Activated naive CD4-positive, alpha-beta T cell treated with anti-CD3 and anti-CD28 coated beads, Interleukin-2, amount 50 U/mL, for 72 hours (primary cell): ENCODE results near the gene POLE. TPM values are rescaled to one million over a fixed set of nuclear protein-coding genes. Genes with fewer than 3 reads are reported as not detected.
"Not testable (repeated sequence)": the region's sequence is repeated elsewhere in the genome, so short reads cannot be mapped to it uniquely, and the experiment has no call there.

Experiments used
- ATAC-seq, 2 donors: fragments of 150-1000 bp; cut with Tn5 transposase; 2 replicates each; pipeline ENCODE4 v1.10.0; 2021; ENCODE audit warnings: mild to moderate bottlenecking in 2 of 2, moderate library complexity in 2 of 2
- DNase-seq, 2 donors: peaks; one replicate each; pipeline ENCODE4 v3.0.0; 2021 to 2022; ENCODE audit warnings: low spot score in 2 of 2
- H3K27ac Mint-ChIP-seq, 2 donors: one replicate each; pipeline ENCODE4 v1.8.0; 2022; ENCODE audit warnings: mild to moderate bottlenecking in 2 of 2, mixed read lengths in 2 of 2
- H3K36me3 Mint-ChIP-seq, 2 donors: one replicate each; pipeline ENCODE4 v1.8.0; 2022; ENCODE audit warnings: mixed read lengths in 2 of 2
- H3K9me3 Mint-ChIP-seq, 2 donors: one replicate each; pipeline ENCODE4 v1.8.0; 2022; ENCODE audit warnings: mixed read lengths in 2 of 2
- total RNA-seq, 2 donors: library from RNA; stranded (reverse); gene quantifications; one replicate each; pipeline ENCODE4 v1.2.3, GENCODE V29; 2022

Gene POLE
- total RNA-seq, 2 donors from 2014 or later = 164 to 177 TPM

DNA sequence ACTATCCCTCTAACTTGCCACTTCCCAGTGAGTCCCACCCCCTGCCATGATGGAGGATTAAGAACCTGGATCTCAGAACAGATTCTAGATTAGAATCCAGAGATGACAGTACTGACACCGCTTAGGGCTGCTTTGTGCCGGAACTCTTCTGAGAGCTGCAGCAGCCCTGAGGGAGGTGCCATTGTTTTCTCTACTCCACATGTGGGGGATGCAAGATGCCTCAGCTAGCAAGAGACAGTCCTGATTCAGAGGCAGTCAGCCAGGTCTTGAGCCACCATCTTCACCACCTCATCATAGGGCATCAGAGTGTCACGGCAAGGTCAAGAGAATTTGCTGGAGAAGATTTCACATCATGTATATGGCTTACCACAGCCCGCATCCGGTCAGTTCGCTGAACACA, 20.1 kb upstream of the POLE start:
- ATAC-seq = no peak
- H3K27ac Mint-ChIP-seq = peak overlapping the region in 1 of 2 donors; percentile 46

DNA sequence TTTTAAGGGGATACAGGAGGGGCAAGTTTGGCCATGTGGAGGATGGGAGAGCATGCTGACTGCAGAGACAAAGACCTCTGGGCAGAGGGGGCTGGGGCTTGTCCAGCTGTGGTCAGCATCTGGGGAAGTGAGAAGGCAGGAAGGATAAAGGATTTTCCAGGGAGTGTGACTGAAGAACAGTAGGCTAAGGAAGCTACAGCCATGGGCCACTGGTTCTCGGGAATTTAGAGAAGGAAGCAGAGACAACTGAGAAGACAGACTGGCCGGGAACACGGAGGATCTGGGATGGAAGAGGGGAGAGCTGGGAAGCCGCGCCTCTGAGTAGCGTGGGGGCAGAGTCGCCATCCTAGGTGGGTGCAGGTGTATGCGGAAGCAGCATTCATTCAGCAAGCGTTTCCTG, 16.5 kb upstream of the POLE start:
- ATAC-seq = no peak
- H3K9me3 Mint-ChIP-seq = peaks cover 5 to 6% of the 10 kb centered on the region in 2 donors

More for the DNA sequence above, 20.1 kb upstream of the POLE start:
- peaks cover 23 to 42% of the 10 kb centered on the region in 2 donors for H3K36me3 Mint-ChIP-seq
- no peak for DNase-seq
- H3K9me3 Mint-ChIP-seq = peaks cover 5 to 11% of the 10 kb centered on the region in 2 donors

DNA sequence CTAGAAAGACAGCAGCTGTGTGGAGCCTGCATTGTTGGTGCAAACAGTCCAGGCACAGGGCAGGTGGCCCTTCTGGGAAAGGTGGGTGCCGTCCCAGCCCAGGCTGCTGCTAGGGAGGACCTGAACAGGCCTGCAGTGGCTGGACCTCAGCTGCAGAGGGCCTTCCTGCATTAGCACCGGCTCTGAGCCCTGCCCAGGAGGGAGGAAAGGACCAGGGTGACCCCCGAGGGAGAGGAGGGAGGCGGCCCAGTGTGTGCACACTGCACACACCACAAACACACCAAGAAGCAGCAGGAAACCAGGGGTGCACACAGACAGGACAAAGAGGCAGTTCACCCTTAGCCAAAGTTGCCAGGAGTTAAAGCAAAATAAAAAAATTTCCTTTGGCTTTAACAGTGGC, 15.5 kb upstream of the POLE start:
- peak overlapping the region; percentile 9 to 50 for H3K27ac Mint-ChIP-seq
- ATAC-seq (no peak), DNase-seq (no peak)
- H3K36me3 Mint-ChIP-seq = peaks cover 26 to 31% of the 10 kb centered on the region in 2 donors
- peaks cover 5 to 6% of the 10 kb centered on the region in 2 donors for H3K9me3 Mint-ChIP-seq

More for the DNA sequence above, 16.5 kb upstream of the POLE start:
- DNase-seq = no peak
- H3K27ac Mint-ChIP-seq = peak overlapping the region; percentile 5 to 58
- H3K36me3 Mint-ChIP-seq = peaks cover 21 to 41% of the 10 kb centered on the region in 2 donors

DNA sequence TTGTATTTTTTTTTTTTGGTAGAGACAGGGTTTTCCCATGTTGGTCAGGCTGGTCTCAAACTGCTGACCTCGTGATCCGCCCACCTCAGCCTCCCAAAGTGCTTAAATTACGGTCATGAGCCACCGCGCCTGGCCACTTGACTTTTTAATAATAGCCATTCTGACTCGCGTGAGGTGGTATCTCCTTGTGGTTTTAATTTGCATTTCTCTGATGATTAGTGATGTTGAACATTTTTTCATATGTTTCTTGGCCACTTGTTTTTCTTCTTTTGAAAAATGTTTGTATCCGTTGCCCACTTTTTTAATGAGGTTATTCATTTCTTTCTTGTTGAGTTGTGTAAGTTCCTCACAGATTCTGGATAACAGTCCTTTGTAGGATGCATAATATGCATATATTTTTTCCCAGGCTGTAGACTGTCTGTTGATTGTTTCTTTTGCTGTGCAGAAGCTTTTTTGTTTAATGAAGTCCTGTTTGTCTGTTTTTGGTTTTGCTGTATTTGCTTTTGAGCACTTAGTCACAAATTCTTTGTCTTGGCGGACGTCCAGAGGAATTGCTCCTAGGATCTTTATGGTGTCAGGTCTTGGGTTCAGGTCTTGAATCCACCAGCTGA, 13.2 kb upstream of the POLE start:
- Mint-ChIP-seq H3K27ac (no peak overlapping the region), H3K9me3 (no peaks in the 10 kb centered on the region), H3K36me3 (peaks cover 24 to 30% of the 10 kb centered on the region in 2 donors)
- ATAC-seq (no peak), DNase-seq (no peak)

- Mint-ChIP-seq H3K27ac (no peak overlapping the region), H3K9me3 (no peaks in the 10 kb centered on the region)
- no peak for ATAC-seq
Measured at GRCh38 chr12:132698341-132698740, 11.2 kb upstream of the POLE start.

GRCh38 chr12:132695431-132695830, 8.3 kb upstream of the POLE start:
- ATAC-seq (no peak), DNase-seq (no peak)
- H3K9me3 Mint-ChIP-seq = no peaks in the 10 kb centered on the region
- H3K27ac Mint-ChIP-seq = no peak overlapping the region
- peaks cover 13 to 14% of the 10 kb centered on the region in 2 donors for H3K36me3 Mint-ChIP-seq

More at GRCh38 chr12:132698341-132698740, 11.2 kb upstream of the POLE start:
- no peak for DNase-seq
- H3K36me3 Mint-ChIP-seq = peaks cover 18% of the 10 kb centered on the region in 2 donors

DNA sequence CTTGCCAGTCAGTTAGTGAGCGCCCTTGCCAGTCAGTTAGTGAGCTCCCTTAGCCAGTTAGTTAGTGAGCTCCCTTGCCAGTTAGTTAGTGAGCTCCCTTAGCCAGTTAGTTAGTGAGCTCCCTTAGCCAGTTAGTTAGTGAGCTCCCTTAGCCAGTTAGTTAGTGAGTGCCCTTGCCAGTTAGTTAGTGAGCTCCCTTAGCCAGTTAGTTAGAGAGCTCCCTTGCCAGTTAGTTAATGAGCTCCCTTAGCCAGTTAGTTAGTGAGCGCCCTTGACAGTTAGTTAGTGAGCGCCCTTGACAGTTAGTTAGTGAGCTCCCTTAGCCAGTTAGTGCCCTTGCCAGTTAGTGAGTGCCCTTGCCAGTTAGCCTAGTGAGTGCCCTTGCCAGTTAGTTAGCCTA, 7.7 kb upstream of the POLE start:
- peaks cover 11 to 14% of the 10 kb centered on the region in 2 donors for H3K36me3 Mint-ChIP-seq
- ATAC-seq, DNase-seq, H3K27ac Mint-ChIP-seq, H3K9me3 Mint-ChIP-seq: not testable (repeated sequence)

DNA sequence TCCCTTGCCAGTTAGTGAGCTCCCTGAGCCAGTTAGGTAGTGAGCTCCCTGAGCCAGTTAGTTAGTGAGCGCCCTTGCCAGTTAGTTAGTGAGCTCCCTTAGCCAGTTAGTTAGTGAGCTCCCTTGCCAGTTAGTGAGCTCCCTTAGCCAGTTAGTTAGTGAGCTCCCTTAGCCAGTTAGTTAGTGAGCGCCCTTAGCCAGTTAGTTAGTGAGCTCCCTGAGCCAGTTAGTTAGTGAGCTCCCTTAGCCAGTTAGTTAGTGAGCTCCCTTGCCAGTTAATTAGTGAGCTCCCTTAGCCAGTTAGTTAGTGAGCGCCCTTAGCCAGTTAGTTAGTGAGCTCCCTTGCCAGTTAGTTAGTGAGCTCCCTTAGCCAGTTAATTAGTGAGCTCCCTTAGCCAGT, 4.9 kb upstream of the POLE start:
- not testable (repeated sequence) for H3K36me3 Mint-ChIP-seq, H3K27ac Mint-ChIP-seq, H3K9me3 Mint-ChIP-seq, ATAC-seq, DNase-seq

DNA sequence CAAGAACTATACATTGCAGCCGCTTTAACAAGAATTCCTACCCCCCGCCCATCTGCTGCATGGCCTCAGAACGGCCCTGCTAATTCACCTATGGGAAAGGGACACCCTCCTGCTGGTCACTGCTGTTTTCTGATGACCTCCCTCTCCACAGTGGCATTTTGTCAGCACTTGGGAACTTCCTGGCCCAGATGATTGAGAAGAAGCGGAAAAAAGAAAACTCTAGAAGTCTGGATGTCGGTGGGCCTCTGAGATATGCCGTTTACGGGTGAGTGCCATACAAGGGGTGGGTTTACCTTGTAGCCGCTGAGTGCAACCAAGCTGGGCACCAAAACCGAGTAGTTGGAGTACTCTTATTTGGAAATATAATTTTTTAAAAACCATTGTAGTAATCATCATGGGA, 3.0 kb upstream of the POLE start:
- ATAC-seq = no peak
- Mint-ChIP-seq H3K36me3 (peaks cover 11% of the 10 kb centered on the region in 2 donors), H3K27ac (no peak overlapping the region), H3K9me3 (no peaks in the 10 kb centered on the region)
- no peak for DNase-seq

DNA sequence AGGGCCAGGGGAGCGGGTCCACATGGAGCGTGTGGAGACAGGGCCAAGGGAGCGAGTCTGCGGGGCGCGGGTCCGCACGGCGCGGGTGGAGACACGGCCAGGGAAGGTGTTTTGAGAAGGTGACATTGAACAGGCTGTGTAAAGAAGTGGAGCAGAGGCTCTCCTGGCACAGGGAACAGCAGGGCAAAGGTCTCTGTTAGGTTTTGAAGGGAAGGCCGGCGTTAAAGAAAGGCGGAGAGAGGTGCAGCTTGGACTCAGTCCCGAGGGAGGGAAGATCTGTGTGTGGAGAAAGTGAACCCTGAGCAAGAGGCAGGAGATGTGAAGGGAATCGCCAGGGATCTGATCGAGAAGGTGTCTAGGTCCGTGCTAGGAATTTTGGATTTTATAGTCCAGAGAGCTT, 2.1 kb upstream of the POLE start:
- H3K27ac Mint-ChIP-seq = peak overlapping the region in 1 of 2 donors; percentile 22
- peaks cover 10 to 11% of the 10 kb centered on the region in 2 donors for H3K36me3 Mint-ChIP-seq
- DNase-seq = no peak
- H3K9me3 Mint-ChIP-seq = no peaks in the 10 kb centered on the region
- ATAC-seq = no peak

- ATAC-seq (peak; percentile 21 to 56), DNase-seq (no peak)
- Mint-ChIP-seq H3K9me3 (no peaks in the 10 kb centered on the region), H3K27ac (peak overlapping the region in 1 of 2 donors; percentile 77), H3K36me3 (peaks cover 10 to 11% of the 10 kb centered on the region in 2 donors)
Measured at GRCh38 chr12:132686825-132687210, 324 bp downstream of the POLE start.

DNA sequence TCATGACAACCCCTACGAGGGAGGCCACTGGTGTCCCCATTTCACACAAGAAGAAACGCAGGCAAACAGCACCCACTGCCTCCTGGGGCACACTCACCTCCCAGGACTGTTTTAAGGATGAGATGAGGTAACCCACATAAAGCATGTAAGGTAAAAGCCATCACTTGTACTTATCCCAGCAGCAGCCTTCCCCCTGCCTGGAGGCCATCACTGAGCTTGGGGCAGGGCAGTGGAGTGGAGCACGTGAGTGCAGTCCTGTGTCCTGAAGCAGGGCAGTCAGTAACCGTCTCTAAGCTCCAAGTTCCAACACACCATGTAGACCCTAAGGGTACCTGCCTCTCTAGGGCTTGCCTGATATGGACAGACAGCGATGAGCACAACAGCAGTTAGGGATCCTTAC, 1.7 kb downstream of the POLE start:
- Mint-ChIP-seq H3K27ac (peak overlapping the region in 1 of 2 donors; percentile 82), H3K36me3 (peaks cover 11 to 18% of the 10 kb centered on the region in 2 donors), H3K9me3 (no peaks in the 10 kb centered on the region)
- ATAC-seq = no peak
- no peak for DNase-seq

- Mint-ChIP-seq H3K9me3 (no peaks in the 10 kb centered on the region), H3K27ac (peak overlapping the region in 1 of 2 donors; percentile 60), H3K36me3 (peaks cover 24 to 37% of the 10 kb centered on the region in 2 donors)
- DNase-seq = no peak
- no peak for ATAC-seq
Measured at GRCh38 chr12:132677492-132677891, 9.7 kb downstream of the POLE start.

- H3K27ac Mint-ChIP-seq = no peak overlapping the region
- DNase-seq (no peak), ATAC-seq (no peak)
- H3K36me3 Mint-ChIP-seq = peaks cover 21 to 44% of the 10 kb centered on the region in 2 donors
- no peaks in the 10 kb centered on the region for H3K9me3 Mint-ChIP-seq
Measured at GRCh38 chr12:132675757-132676432, 11.2 kb downstream of the POLE start.

DNA sequence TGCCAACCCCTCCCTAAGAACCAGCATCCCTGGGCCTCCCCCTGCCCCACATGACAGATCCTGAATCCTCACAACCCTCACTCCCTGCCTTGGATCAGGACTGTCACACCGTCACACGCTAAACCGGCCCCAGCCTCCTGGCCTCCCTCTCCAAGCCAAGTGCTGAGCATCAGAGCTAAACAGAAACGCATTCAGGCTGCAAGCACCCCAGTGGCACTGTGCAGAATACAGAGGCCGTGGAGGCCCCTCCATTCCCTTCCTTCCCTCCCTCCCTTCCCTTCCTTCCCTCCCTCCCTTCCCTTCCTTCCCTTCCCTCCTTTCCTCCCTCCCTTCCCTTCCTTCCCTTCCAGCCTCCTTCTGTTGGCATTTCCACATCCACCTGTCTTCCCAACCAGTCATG, 12.6 kb downstream of the POLE start:
- ATAC-seq (no peak), DNase-seq (no peak)
- H3K36me3 Mint-ChIP-seq = peaks cover 13 to 44% of the 10 kb centered on the region in 2 donors
- H3K27ac Mint-ChIP-seq = peak overlapping the region in 1 of 2 donors; percentile 92
- no peaks in the 10 kb centered on the region for H3K9me3 Mint-ChIP-seq

DNA sequence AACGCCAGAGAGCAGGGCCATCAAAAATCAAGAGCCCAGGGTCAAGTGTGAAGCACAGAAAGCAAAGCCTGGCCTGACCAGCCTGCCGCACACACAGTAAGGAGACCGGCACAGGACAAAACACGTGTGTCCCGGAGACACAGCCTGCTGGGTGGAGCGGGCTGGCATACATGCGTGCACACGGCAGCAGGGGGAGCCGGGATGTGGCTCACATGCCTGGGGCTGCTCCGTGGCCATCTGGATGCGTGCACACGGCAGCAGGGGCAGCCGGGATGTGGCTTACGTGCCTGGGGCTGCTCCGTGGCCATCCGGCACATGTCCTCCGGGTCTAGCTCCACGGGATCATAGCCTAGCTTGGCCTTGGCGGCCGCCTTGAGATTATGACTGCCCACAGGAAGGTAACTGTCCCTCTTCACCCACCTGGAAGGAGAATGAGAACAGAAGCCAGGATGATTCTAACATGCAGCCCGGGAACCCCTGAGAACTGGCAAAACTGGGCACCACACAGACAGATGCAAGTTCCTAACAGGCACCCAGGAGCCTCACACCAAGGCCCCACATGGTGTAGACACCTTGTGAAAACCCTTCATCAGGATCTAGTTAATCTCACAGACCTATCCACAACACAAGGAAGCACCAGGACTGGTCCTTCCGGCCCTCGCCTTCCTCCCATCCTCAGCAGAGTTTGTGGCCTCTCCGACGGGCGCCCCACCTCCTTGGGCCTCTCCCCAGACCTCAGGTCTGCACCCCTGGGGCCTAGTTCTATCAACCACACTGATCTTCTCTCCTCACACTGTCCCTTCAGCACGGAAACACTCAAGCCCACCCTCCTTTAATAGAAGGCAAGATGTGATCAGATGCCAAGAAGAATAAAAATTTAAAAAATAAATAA, 13.6 kb downstream of the POLE start:
- no peaks in the 10 kb centered on the region for H3K9me3 Mint-ChIP-seq
- no peak overlapping the region for H3K27ac Mint-ChIP-seq
- peak in 1 of 2 donors; percentile 6 for ATAC-seq
- H3K36me3 Mint-ChIP-seq = peaks cover 21 to 43% of the 10 kb centered on the region in 2 donors
- DNase-seq = no peak

DNA sequence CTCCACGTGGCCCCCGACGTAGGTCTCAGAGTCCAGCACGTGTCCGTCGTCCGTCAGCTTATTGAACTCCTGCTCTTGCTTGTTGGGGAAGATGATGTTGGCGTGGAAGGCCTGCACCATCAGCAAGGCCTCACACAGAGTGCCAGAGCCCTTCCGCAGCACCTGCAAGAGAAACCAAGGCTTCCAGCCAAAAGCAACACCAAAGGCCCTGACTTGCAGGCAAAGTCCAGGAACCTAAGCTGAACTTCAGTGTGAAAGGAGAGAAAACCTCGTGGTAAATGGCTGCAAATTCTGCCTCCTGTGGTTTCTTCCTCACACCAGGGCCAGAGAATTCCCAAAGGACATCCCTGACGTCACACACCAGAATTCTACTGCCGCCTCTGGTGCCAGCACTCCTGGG, 14.5 kb downstream of the POLE start:
- Mint-ChIP-seq H3K27ac (no peak overlapping the region), H3K36me3 (peaks cover 22 to 45% of the 10 kb centered on the region in 2 donors), H3K9me3 (no peaks in the 10 kb centered on the region)
- DNase-seq = no peak
- no peak for ATAC-seq
